Karpas-422 (cell line): ENCODE results near the gene S100A10. TPM values are rescaled to one million over a fixed set of nuclear protein-coding genes. Genes with fewer than 3 reads are reported as not detected.
A peak's percentile ranks its signal among the peaks of the same experiment; 100 is the strongest.

ENCODE experiments used
- DNase-seq: peaks from one replicate; pipeline ENCODE4 v3.0.0-alpha.2; 2015
- H2AFZ ChIP-seq: fragments of 200-600 bp; sonication (generic); 2 replicates; pipeline ENCODE4 v1.6.1; 2014; ENCODE audit warnings: antibody characterized with exemption, low read length, mixed read lengths
- H3K27ac ChIP-seq: fragments of 200-600 bp; sonication (generic); 2 replicates; pipeline ENCODE4 v1.5.1; 2014; ENCODE audit warnings: mild to moderate bottlenecking, low read length, moderate library complexity
- H3K27me3 ChIP-seq: fragments of 200-600 bp; sonication (generic); 2 replicates; pipeline ENCODE4 v1.6.1; 2014; ENCODE audit warnings: low read length, mixed read lengths
- H3K36me3 ChIP-seq: fragments of 200-600 bp; sonication (generic); 2 replicates; pipeline ENCODE4 v1.6.1; 2014; ENCODE audit warnings: low read length, mixed read lengths; ENCODE audit not compliant: insufficient read depth
- H3K4me1 ChIP-seq: fragments of 200-600 bp; sonication (generic); 2 replicates; pipeline ENCODE4 v1.6.1; 2014; ENCODE audit warnings: mild to moderate bottlenecking, low read length, mixed read lengths
- H3K4me2 ChIP-seq: fragments of 200-600 bp; sonication (generic); 2 replicates; pipeline ENCODE4 v1.6.1; 2014; ENCODE audit warnings: low read length, low read depth, mild to moderate bottlenecking; ENCODE audit not compliant: poor library complexity, severe bottlenecking
- H3K4me3 ChIP-seq: fragments of 200-600 bp; sonication (generic); 2 replicates; pipeline ENCODE4 v1.5.1; 2014; ENCODE audit warnings: mild to moderate bottlenecking, antibody characterized with exemption, low read length, mixed read lengths
- H3K79me2 ChIP-seq: fragments of 200-600 bp; sonication (generic); 2 replicates; pipeline ENCODE4 v1.6.1; 2014; ENCODE audit warnings: mild to moderate bottlenecking, low read length, mixed read lengths
- H3K9ac ChIP-seq: fragments of 200-600 bp; sonication (generic); 2 replicates; pipeline ENCODE4 v1.6.0; 2014; ENCODE audit warnings: low read length
- H3K9me2 ChIP-seq: fragments of 200-600 bp; sonication (generic), shearing (Covaris generic); replicated peaks from 2 replicates; pipeline ENCODE4 v1.6.0; 2014; ENCODE audit warnings: mild to moderate bottlenecking, low read length, moderate library complexity; ENCODE audit not compliant: insufficient read depth
- H3K9me3 ChIP-seq: fragments of 300-700, 200-600 bp; sonication (generic); 2 replicates; pipeline ENCODE4 v1.6.1; 2014; ENCODE audit warnings: low read length, mixed read lengths
- H4K20me1 ChIP-seq: fragments of 200-600 bp; sonication (generic); 2 replicates; pipeline ENCODE4 v1.6.1; 2014; ENCODE audit warnings: mild to moderate bottlenecking, antibody characterized with exemption, low read length, low read depth; ENCODE audit not compliant: insufficient read depth
- total RNA-seq: library from RNA; depleted of rRNA; stranded (reverse); fragments of >200 nt; shearing (Covaris generic); gene quantifications from 2 replicates; pipeline ENCODE4 v1.2.3, GENCODE V29; 2014; ENCODE audit warnings: low replicate concordance

S100A10 gene
- total RNA-seq, 1 experiment from 2014 or later = 0.56 TPM

DNA sequence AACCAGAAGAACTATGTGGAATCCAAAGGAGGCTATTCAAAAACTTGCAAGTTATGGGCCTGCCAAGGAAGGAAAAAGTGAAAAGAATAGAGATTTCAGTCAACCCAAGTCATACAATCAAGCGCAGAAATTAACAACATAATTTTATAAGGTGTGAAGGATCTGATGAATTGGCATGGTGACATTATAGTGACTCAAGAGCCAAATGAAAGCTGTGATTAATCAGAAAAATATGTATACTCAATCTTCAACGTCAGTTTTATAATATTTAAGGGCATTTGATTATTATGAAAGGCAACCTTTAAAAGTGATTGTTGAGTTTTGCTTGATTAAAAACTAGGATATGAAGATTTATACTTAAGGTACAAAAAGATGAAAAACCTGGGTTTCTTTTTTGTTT lies 46.5 kb downstream of the S100A10 start:
- H3K9me2 ChIP-seq = no peaks in the 10 kb centered on the region
- no peak for DNase-seq
- no peak overlapping the region for H2AFZ ChIP-seq
- H3K9ac ChIP-seq = no peak overlapping the region
- no peaks in the 10 kb centered on the region for H4K20me1 ChIP-seq
- H3K36me3 ChIP-seq = no peaks in the 10 kb centered on the region
- H3K27me3 ChIP-seq = no peaks in the 10 kb centered on the region
- no peak overlapping the region for H3K4me2 ChIP-seq
- H3K27ac ChIP-seq = no peak overlapping the region
- H3K4me3 ChIP-seq = no peak overlapping the region
- H3K4me1 ChIP-seq = peaks cover 25% of the 10 kb centered on the region
- no peaks in the 10 kb centered on the region for H3K9me3 ChIP-seq
- no peaks in the 10 kb centered on the region for H3K79me2 ChIP-seq

GRCh38 chr1:151945725-151946722 lies 47.6 kb downstream of the S100A10 start:
- no peaks in the 10 kb centered on the region for H4K20me1 ChIP-seq
- peak; percentile 86 for DNase-seq
- no peaks in the 10 kb centered on the region for H3K36me3 ChIP-seq
- no peaks in the 10 kb centered on the region for H3K27me3 ChIP-seq
- no peak overlapping the region for H3K4me3 ChIP-seq
- H2AFZ ChIP-seq = peak overlapping the region; percentile 23; the same call in 1 of the 2 replicates
- H3K9me2 ChIP-seq = no peaks in the 10 kb centered on the region
- peaks cover 36% of the 10 kb centered on the region for H3K4me1 ChIP-seq
- H3K9me3 ChIP-seq = no peaks in the 10 kb centered on the region
- no peak overlapping the region for H3K27ac ChIP-seq
- H3K4me2 ChIP-seq = no peak overlapping the region
- H3K9ac ChIP-seq = no peak overlapping the region
- no peaks in the 10 kb centered on the region for H3K79me2 ChIP-seq

DNA sequence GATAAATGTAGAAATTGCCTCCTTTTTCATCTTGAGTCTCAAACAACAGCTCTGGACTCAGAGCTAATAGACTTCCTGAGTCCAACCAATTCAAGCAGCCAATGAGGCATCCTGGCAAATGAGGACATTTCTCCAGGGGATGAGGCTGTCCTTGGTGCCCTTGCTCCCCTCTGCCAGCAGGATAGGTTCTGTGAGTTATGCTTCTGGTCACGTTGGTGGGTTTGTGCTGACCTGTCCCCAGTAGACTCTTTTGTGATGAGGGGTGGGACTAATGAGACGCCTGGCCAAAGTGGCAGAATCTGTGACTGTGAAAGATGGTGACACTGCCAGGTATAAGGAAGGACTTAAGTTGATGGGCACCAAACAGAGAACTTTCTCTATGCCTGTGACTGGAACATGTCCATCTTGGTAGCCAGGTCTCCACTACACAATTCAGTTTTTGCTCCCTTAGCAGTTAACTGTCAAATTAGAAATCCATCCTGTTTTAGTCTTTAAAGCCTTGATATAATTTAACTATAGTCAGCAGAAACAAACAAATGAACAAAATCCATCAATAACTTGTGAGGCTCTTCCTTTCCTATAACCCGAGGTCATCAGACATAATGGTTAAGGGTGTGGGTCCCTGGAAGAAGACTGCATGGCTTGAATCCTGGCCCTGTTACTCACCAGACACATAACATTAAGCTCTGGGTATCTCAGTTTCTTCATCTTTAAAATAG lies 48.6 kb downstream of the S100A10 start:
- no peaks in the 10 kb centered on the region for H3K9me3 ChIP-seq
- no peaks in the 10 kb centered on the region for H3K9me2 ChIP-seq
- peaks cover 46% of the 10 kb centered on the region for H3K4me1 ChIP-seq
- H3K4me3 ChIP-seq = no peak overlapping the region
- peak overlapping the region; percentile 17; the same call in 1 of the 2 replicates for H2AFZ ChIP-seq
- no peaks in the 10 kb centered on the region for H3K79me2 ChIP-seq
- H3K4me2 ChIP-seq = no peak overlapping the region
- H3K9ac ChIP-seq = no peak overlapping the region
- H3K27ac ChIP-seq = no peak overlapping the region
- no peaks in the 10 kb centered on the region for H3K36me3 ChIP-seq
- no peak for DNase-seq
- H3K27me3 ChIP-seq = no peaks in the 10 kb centered on the region
- H4K20me1 ChIP-seq = no peaks in the 10 kb centered on the region

GRCh38 chr1:151944126-151944856 lies 49.4 kb downstream of the S100A10 start:
- H2AFZ ChIP-seq = no peak overlapping the region
- H3K9me3 ChIP-seq = no peaks in the 10 kb centered on the region
- no peak overlapping the region for H3K9ac ChIP-seq
- H3K4me3 ChIP-seq = no peak overlapping the region
- no peaks in the 10 kb centered on the region for H3K79me2 ChIP-seq
- H3K27ac ChIP-seq = no peak overlapping the region
- no peaks in the 10 kb centered on the region for H3K27me3 ChIP-seq
- H3K4me2 ChIP-seq = no peak overlapping the region
- peaks cover 53% of the 10 kb centered on the region for H3K4me1 ChIP-seq
- H4K20me1 ChIP-seq = no peaks in the 10 kb centered on the region
- H3K9me2 ChIP-seq = no peaks in the 10 kb centered on the region
- no peak for DNase-seq
- no peaks in the 10 kb centered on the region for H3K36me3 ChIP-seq

- Histone ChIP-seq H3K9ac (no peak overlapping the region), H3K27me3 (no peaks in the 10 kb centered on the region), H3K9me2 (no peaks in the 10 kb centered on the region), H4K20me1 (no peaks in the 10 kb centered on the region), H3K27ac (no peak overlapping the region), H3K4me1 (peaks cover 58% of the 10 kb centered on the region), H3K9me3 (no peaks in the 10 kb centered on the region), H3K4me2 (no peak overlapping the region), H3K36me3 (no peaks in the 10 kb centered on the region), H3K79me2 (no peaks in the 10 kb centered on the region), H2AFZ (no peak overlapping the region), H3K4me3 (no peak overlapping the region)
- DNase-seq = no peak
Measured at GRCh38 chr1:151943591-151943990, 50.1 kb downstream of the S100A10 start.

GRCh38 chr1:151942882-151943281 lies 50.8 kb downstream of the S100A10 start:
- no peak overlapping the region for H3K9ac ChIP-seq
- H3K4me2 ChIP-seq = no peak overlapping the region
- no peaks in the 10 kb centered on the region for H4K20me1 ChIP-seq
- H3K4me1 ChIP-seq = peaks cover 58% of the 10 kb centered on the region
- no peak for DNase-seq
- no peaks in the 10 kb centered on the region for H3K79me2 ChIP-seq
- no peaks in the 10 kb centered on the region for H3K9me2 ChIP-seq
- H3K27ac ChIP-seq = no peak overlapping the region
- H3K27me3 ChIP-seq = no peaks in the 10 kb centered on the region
- H2AFZ ChIP-seq = peak overlapping the region; percentile 25; the same call in 1 of the 2 replicates
- H3K9me3 ChIP-seq = no peaks in the 10 kb centered on the region
- H3K4me3 ChIP-seq = no peak overlapping the region
- no peaks in the 10 kb centered on the region for H3K36me3 ChIP-seq

- H2AFZ ChIP-seq = peak overlapping the region; percentile 80; the same call in 1 of the 2 replicates
Measured at GRCh38 chr1:151940541-151940940, 53.1 kb downstream of the S100A10 start.

More at GRCh38 chr1:151940541-151940940, 53.1 kb downstream of the S100A10 start:
- H3K27ac ChIP-seq = peak overlapping the region; percentile 80
- peak overlapping the region; percentile 9; the same call in 1 of the 2 replicates for H3K4me3 ChIP-seq
- H3K4me2 ChIP-seq = peak overlapping the region; percentile 64
- H4K20me1 ChIP-seq = no peaks in the 10 kb centered on the region
- no peaks in the 10 kb centered on the region for H3K9me2 ChIP-seq
- no peaks in the 10 kb centered on the region for H3K36me3 ChIP-seq
- peaks cover 50% of the 10 kb centered on the region for H3K4me1 ChIP-seq
- no peaks in the 10 kb centered on the region for H3K79me2 ChIP-seq
- no peaks in the 10 kb centered on the region for H3K9me3 ChIP-seq
- no peak for DNase-seq
- H3K9ac ChIP-seq = peak overlapping the region; percentile 44
- no peaks in the 10 kb centered on the region for H3K27me3 ChIP-seq
